ENCODE results near the gene SSR1.

The SSR1 gene

GRCh38 chr6:7304821-7305220 is 8.2 kb downstream of the SSR1 start:
- H3K27ac ChIP-seq (ENCODE audit: low read depth, low read length, poor library complexity, severe bottlenecking), result no peak overlapping the region
- no peaks in the 10 kb centered on the region for H3K9me2 ChIP-seq (ENCODE audit: low read depth, low read length)
- no peaks in the 10 kb centered on the region for H3K9me3 ChIP-seq (ENCODE audit: low read length)
- TF ChIP-seq CTCF (IDR thresholded peaks at IDR 0.05; ENCODE audit: low read length) (no peak), EZH2 (IDR thresholded peaks at IDR 0.05; ENCODE audit: borderline replicate concordance, low read length) (no peak)
- H3K4me1 ChIP-seq (ENCODE audit: insufficient read depth, low read length, severe bottlenecking), result no peaks in the 10 kb centered on the region
- no peak overlapping the region for H3K4me2 ChIP-seq (ENCODE audit: low read length)
- no peak overlapping the region for H3K4me3 ChIP-seq (ENCODE audit: low read depth, low read length, poor library complexity, severe bottlenecking)
- H3K79me2 ChIP-seq (ENCODE audit: insufficient read depth, low read length), result no peaks in the 10 kb centered on the region
- H3K9ac ChIP-seq (ENCODE audit: low read length), result no peak overlapping the region
- no peaks in the 10 kb centered on the region for H4K20me1 ChIP-seq (ENCODE audit: insufficient read depth, low read length)
- no peaks in the 10 kb centered on the region for H3K27me3 ChIP-seq (ENCODE audit: insufficient read depth, low read length)
- no peak overlapping the region for H2AFZ ChIP-seq (ENCODE audit: low read length)
- peaks cover 97% of the 10 kb centered on the region for H3K36me3 ChIP-seq (ENCODE audit: insufficient read depth, low read length)
- no peaks in the 10 kb centered on the region for H3F3A ChIP-seq (ENCODE audit: insufficient read depth, low read length)

GRCh38 chr6:7301702-7302101 is 11.3 kb downstream of the SSR1 start:
- no peak overlapping the region for H2AFZ ChIP-seq (ENCODE audit: low read length)
- H3K79me2 ChIP-seq (ENCODE audit: insufficient read depth, low read length), result no peaks in the 10 kb centered on the region
- TF ChIP-seq CTCF (IDR thresholded peaks at IDR 0.05; ENCODE audit: low read length) (no peak), EZH2 (IDR thresholded peaks at IDR 0.05; ENCODE audit: borderline replicate concordance, low read length) (no peak)
- no peaks in the 10 kb centered on the region for H3F3A ChIP-seq (ENCODE audit: insufficient read depth, low read length)
- H3K9ac ChIP-seq (ENCODE audit: low read length), result no peak overlapping the region
- peaks cover 96% of the 10 kb centered on the region for H3K36me3 ChIP-seq (ENCODE audit: insufficient read depth, low read length)
- no peak overlapping the region for H3K27ac ChIP-seq (ENCODE audit: low read depth, low read length, poor library complexity, severe bottlenecking)
- H3K27me3 ChIP-seq (ENCODE audit: insufficient read depth, low read length), result no peaks in the 10 kb centered on the region
- H3K4me2 ChIP-seq (ENCODE audit: low read length), result no peak overlapping the region
- H4K20me1 ChIP-seq (ENCODE audit: insufficient read depth, low read length), result no peaks in the 10 kb centered on the region
- H3K9me3 ChIP-seq (ENCODE audit: low read length), result no peaks in the 10 kb centered on the region
- no peaks in the 10 kb centered on the region for H3K9me2 ChIP-seq (ENCODE audit: low read depth, low read length)
- H3K4me1 ChIP-seq (ENCODE audit: insufficient read depth, low read length, severe bottlenecking), result no peaks in the 10 kb centered on the region
- no peak overlapping the region for H3K4me3 ChIP-seq (ENCODE audit: low read depth, low read length, poor library complexity, severe bottlenecking)

- Histone ChIP-seq H3K27ac (ENCODE audit: low read depth, low read length, poor library complexity, severe bottlenecking) (no peak overlapping the region), H3K79me2 (ENCODE audit: insufficient read depth, low read length) (no peaks in the 10 kb centered on the region), H3K4me3 (ENCODE audit: low read depth, low read length, poor library complexity, severe bottlenecking) (no peak overlapping the region), H2AFZ (ENCODE audit: low read length) (no peak overlapping the region), H3K4me1 (ENCODE audit: insufficient read depth, low read length, severe bottlenecking) (no peaks in the 10 kb centered on the region), H4K20me1 (ENCODE audit: insufficient read depth, low read length) (no peaks in the 10 kb centered on the region), H3K9ac (ENCODE audit: low read length) (no peak overlapping the region), H3K9me2 (ENCODE audit: low read depth, low read length) (no peaks in the 10 kb centered on the region), H3K9me3 (ENCODE audit: low read length) (no peaks in the 10 kb centered on the region), H3F3A (ENCODE audit: insufficient read depth, low read length) (no peaks in the 10 kb centered on the region), H3K4me2 (ENCODE audit: low read length) (no peak overlapping the region), H3K27me3 (ENCODE audit: insufficient read depth, low read length) (no peaks in the 10 kb centered on the region), H3K36me3 (ENCODE audit: insufficient read depth, low read length) (peaks cover 98% of the 10 kb centered on the region)
- TF ChIP-seq EZH2 (IDR thresholded peaks at IDR 0.05; ENCODE audit: borderline replicate concordance, low read length) (no peak), CTCF (IDR thresholded peaks at IDR 0.05; ENCODE audit: low read length) (no peak)
Observed at GRCh38 chr6:7300926-7301325, 12.1 kb downstream of the SSR1 start.

Data from OCI-LY1 (cell line).